Panc1 (cell line): ENCODE measurements around the gene CREBL2. TPM values are rescaled to one million over a fixed set of nuclear protein-coding genes. Genes with fewer than 3 reads are reported as not detected.

Experiments used
- ATAC-seq: fragments of 200-7000 bp; cut with Tn5 transposase; 2 replicates; pipeline ENCODE4 v1.9.1; 2020; ENCODE audit warnings: mild to moderate bottlenecking, moderate library complexity
- BruUV-seq: library from RNA; stranded (reverse); fragments of 400-500 nt; replicated peaks from 2 replicates; lab custom pipeline; 2021; lab: Mats Ljungman, UMichigan
- CTCF ChIA-PET: fragments of 300-600 bp; sonication (Branson Sonifier 250); formaldehyde crosslinking; loops from one replicate; lab custom pipeline; 2022; ENCODE audit warnings: antibody characterized with exemption; lab: Charles Lee
- POLR2A ChIA-PET: fragments of 300-600 bp; sonication (Branson Sonifier 250); formaldehyde crosslinking; loops from one replicate; lab custom pipeline; 2022; ENCODE audit warnings: antibody characterized with exemption; lab: Charles Lee
- DNase-seq: peaks from one replicate; pipeline ENCODE4 v3.0.0-alpha.2; 2010; ENCODE audit warnings: low read depth, low spot score
- H3K27ac ChIP-seq: 2 replicates; pipeline ENCODE4 v1.5.1; 2011; ENCODE audit warnings: mild to moderate bottlenecking, low read length, inconsistent platforms
- H3K27me3 ChIP-seq: fragments of 200-500 bp; sonication (Bioruptor generic); 2 replicates; pipeline ENCODE4 v1.6.0; 2014; ENCODE audit warnings: low read length, inconsistent platforms; ENCODE audit not compliant: control insufficient read depth, insufficient read depth
- H3K36me3 ChIP-seq: fragments of 200-500 bp; sonication (Bioruptor generic); 2 replicates; pipeline ENCODE4 v1.5.1; 2014; ENCODE audit warnings: inconsistent platforms, mild to moderate bottlenecking, low read length, moderate library complexity; ENCODE audit not compliant: control insufficient read depth, insufficient read depth
- H3K4me1 ChIP-seq: 2 replicates; pipeline ENCODE4 v1.5.1; 2011; ENCODE audit warnings: inconsistent platforms, mild to moderate bottlenecking, low read length, moderate library complexity; ENCODE audit not compliant: control insufficient read depth, insufficient read depth
- H3K4me3 ChIP-seq, 2 experiments: 2 replicates each; pipeline ENCODE4 v1.5.1; 2011 to 2012; ENCODE audit warnings: low read depth in 2 of 2, low read length in 2 of 2, mild to moderate bottlenecking in 2 of 2, inconsistent platforms in 1 of 2, moderate library complexity in 1 of 2
- H3K9me3 ChIP-seq: fragments of 200-500 bp; sonication (Bioruptor generic); 2 replicates; pipeline ENCODE4 v1.5.1; 2014; ENCODE audit warnings: low read depth, mild to moderate bottlenecking, inconsistent platforms, low read length, moderate library complexity; ENCODE audit not compliant: control insufficient read depth, insufficient read depth
- CTCF ChIP-seq: fragments of 450-650 bp; IDR thresholded peaks from 2 replicates; pipeline ENCODE4 v1.5.1; 2017; ENCODE audit warnings: mild to moderate bottlenecking
- POLR2AphosphoS5 ChIP-seq: IDR thresholded peaks from 2 replicates; pipeline ENCODE4 v1.6.1; 2012; ENCODE audit warnings: mild to moderate bottlenecking, low read depth, low read length, moderate library complexity
- REST ChIP-seq, 2 experiments: IDR thresholded peaks; 2 replicates each; pipeline ENCODE4 v1.6.1; 2011 to 2012; ENCODE audit warnings: low read depth in 2 of 2, control low read depth in 1 of 2, low read length in 1 of 2, mild to moderate bottlenecking in 1 of 2, moderate library complexity in 1 of 2; ENCODE audit not compliant: insufficient read depth in 1 of 2
- SIN3A ChIP-seq: IDR thresholded peaks from 2 replicates; pipeline ENCODE4 v1.6.1; 2012; ENCODE audit warnings: low read depth, mild to moderate bottlenecking, low read length, moderate library complexity, borderline replicate concordance; ENCODE audit not compliant: insufficient read depth
- TCF7L2 ChIP-seq: IDR thresholded peaks from 2 replicates; pipeline ENCODE4 v1.6.1; 2011; ENCODE audit warnings: mild to moderate bottlenecking, low read depth, low read length, inconsistent platforms
- in situ Hi-C: cut with HindIII; loops from 2 replicates; pipeline ENCODE4 v1.10.0; 2016; ENCODE audit warnings: low sequenced_read_pairs, low pct_unique_long_range_greater_than_20kb
- intact Hi-C: fragments of 100-400 bp; cut with micrococcal nuclease; formaldehyde crosslinking; loops from one replicate; pipeline ENCODE4 v1.10.0; 2022; ENCODE audit not compliant: unreplicated experiment
- total RNA-seq: library from RNA; stranded (reverse); gene quantifications from one replicate; pipeline ENCODE4 v1.2.1, GENCODE V29; 2021; ENCODE audit not compliant: unreplicated experiment

CREBL2 gene
- total RNA-seq, 1 experiment from 2014 or later, result 13.6 TPM

- no TSS peak for BruUV-seq
- Histone ChIP-seq H3K4me1 (peaks cover 10% of the 10 kb centered on the region), H3K9me3 (no peaks in the 10 kb centered on the region), H3K36me3 (no peaks in the 10 kb centered on the region; the same call in 1 of the 2 replicates), H3K27me3 (no peaks in the 10 kb centered on the region), H3K4me3 (no peak overlapping the region; a peak in 1 of 4 replicates), H3K27ac (peak overlapping the region; percentile 89)
- no peak for ATAC-seq
- in situ Hi-C loops (no loop called here), intact Hi-C loops (no loop called here)
- CTCF ChIA-PET, result no interaction called here
- DNase-seq, result no peak
- POLR2A ChIA-PET, result interaction anchor here (0.7 kb wide), 1 partner anchor 112 kb away, joined by 3 read pairs; no protein-coding TSS in a partner anchor
- TF ChIP-seq TCF7L2, result no peak
- no peak for TF ChIP-seq SIN3A
- no peak for TF ChIP-seq POLR2AphosphoS5
- no peak for TF ChIP-seq CTCF
- TF ChIP-seq REST (IDR thresholded peaks at IDR 0.05; ENCODE audit: insufficient read depth in 1 of 2, low read depth in 2 of 2, low read length in 1 of 2), result no peak
Measured at GRCh38 chr12:12610711-12611110, 965 bp upstream of the CREBL2 start.

- ChIA-PET POLR2A (interaction anchor here (0.9 to 1.0 kb wide), 2 partner anchors 102 to 235 kb away, joined by 3 read pairs; no protein-coding TSS in a partner anchor), CTCF (interaction anchor here (0.6 kb wide), 1 partner anchor 21 kb away, joined by 3 read pairs; no protein-coding TSS in a partner anchor)
- DNase-seq (no peak), ATAC-seq (peak; percentile 69)
- no peaks in the 10 kb centered on the region for H3K27me3 ChIP-seq
- H3K36me3 ChIP-seq, result no peaks in the 10 kb centered on the region; the same call in 1 of the 2 replicates
- H3K4me1 ChIP-seq, result peaks cover 10% of the 10 kb centered on the region
- in situ Hi-C loops, result no loop called here
- no peaks in the 10 kb centered on the region for H3K9me3 ChIP-seq
- intact Hi-C loops, result no loop called here
- H3K27ac ChIP-seq, result peak overlapping the region; percentile 89
- BruUV-seq, result no TSS peak
- TF ChIP-seq POLR2AphosphoS5, result no peak
- no peak for TF ChIP-seq CTCF
- TF ChIP-seq REST (IDR thresholded peaks at IDR 0.05; ENCODE audit: insufficient read depth in 1 of 2, low read depth in 2 of 2, low read length in 1 of 2), result no peak
- TF ChIP-seq TCF7L2, result no peak
- TF ChIP-seq SIN3A, result no peak
- H3K4me3 ChIP-seq, result peak overlapping the region; percentile 73 to 84
Measured at GRCh38 chr12:12612358-12612757, 682 bp downstream of the CREBL2 start.
